Keratinocyte (primary cell): ENCODE measurements around the gene APOM. TPM values are rescaled to one million over a fixed set of nuclear protein-coding genes. Genes with fewer than 3 reads are reported as not detected.

Experiments used
- DNase-seq: peaks from one replicate; pipeline ENCODE4 v3.0.0-alpha.2; 2011; ENCODE audit warnings: low read depth, missing footprints, low spot score
- FAIRE-seq: peaks from 2 replicates; lab custom pipeline; 2011; peaks lifted over from hg19 to GRCh38; lab: Jason Lieb, UNC
- H2AFZ ChIP-seq: 2 replicates; pipeline ENCODE4 v1.6.0; 2012; ENCODE audit warnings: low read length, control low read depth, inconsistent platforms; ENCODE audit not compliant: control insufficient read depth
- H3K27ac ChIP-seq: 2 replicates; pipeline ENCODE4 v1.5.1; 2011; ENCODE audit warnings: low read length; ENCODE audit not compliant: control insufficient read depth, insufficient read depth
- H3K27me3 ChIP-seq: 3 replicates; pipeline ENCODE4 v1.6.0; 2011; ENCODE audit warnings: low read length; ENCODE audit not compliant: control insufficient read depth, insufficient read depth; ENCODE audit errors: extremely low read depth
- H3K36me3 ChIP-seq, 2 experiments: 2 replicates in 1 of 2; 3 replicates in 1 of 2; pipeline ENCODE4 v1.5.1; 2011; ENCODE audit warnings: low read length in 2 of 2, mild to moderate bottlenecking in 1 of 2; ENCODE audit not compliant: control insufficient read depth in 2 of 2, insufficient read depth in 2 of 2; ENCODE audit errors: extremely low read depth in 1 of 2
- H3K4me1 ChIP-seq: 3 replicates; pipeline ENCODE4 v1.5.1; 2011; ENCODE audit warnings: low read length; ENCODE audit not compliant: control insufficient read depth, insufficient read depth; ENCODE audit errors: extremely low read depth
- H3K4me2 ChIP-seq: 3 replicates; pipeline ENCODE4 v1.6.0; 2011; ENCODE audit warnings: low read depth, low read length; ENCODE audit not compliant: control insufficient read depth, insufficient read depth; ENCODE audit errors: extremely low read depth
- H3K4me3 ChIP-seq, 3 experiments: fragments of 200-600 bp in 1 of 3; sonication (generic) in 1 of 3; 2 replicates in 2 of 3; 3 replicates in 1 of 3; pipeline ENCODE4 v1.5.1; 2011 to 2016; ENCODE audit warnings: low read length in 3 of 3, mild to moderate bottlenecking in 3 of 3, control low read depth in 2 of 3, inconsistent platforms in 1 of 3, low read depth in 1 of 3, mixed read lengths in 1 of 3, mixed run types in 1 of 3, moderate library complexity in 1 of 3; ENCODE audit not compliant: control insufficient read depth in 2 of 3, insufficient read depth in 2 of 3; ENCODE audit errors: extremely low read depth in 1 of 3
- H3K79me2 ChIP-seq: 2 replicates; pipeline ENCODE4 v1.6.0; 2012; ENCODE audit warnings: low read length; ENCODE audit not compliant: control insufficient read depth, insufficient read depth
- H3K9ac ChIP-seq: 3 replicates; pipeline ENCODE4 v1.6.0; 2011; ENCODE audit warnings: low read length; ENCODE audit not compliant: control insufficient read depth, insufficient read depth; ENCODE audit errors: extremely low read depth
- H3K9me1 ChIP-seq: 3 replicates; pipeline ENCODE4 v1.6.0; 2011; ENCODE audit warnings: low read length; ENCODE audit not compliant: control insufficient read depth, insufficient read depth; ENCODE audit errors: extremely low read depth
- H3K9me3 ChIP-seq: 2 replicates; pipeline ENCODE4 v1.5.1; 2012; ENCODE audit warnings: low read depth, low read length; ENCODE audit not compliant: control insufficient read depth
- H4K20me1 ChIP-seq: 3 replicates; pipeline ENCODE4 v1.6.0; 2011; ENCODE audit warnings: low read length; ENCODE audit not compliant: control insufficient read depth, insufficient read depth; ENCODE audit errors: extremely low read depth
- CTCF ChIP-seq, 3 experiments: IDR thresholded peaks in 1 of 3; conservative IDR thresholded peaks in 1 of 3; optimal IDR thresholded peaks in 1 of 3; 2 replicates in 2 of 3; 3 replicates in 1 of 3; pipeline versions ENCODE3 to v1.5.1; 2011; ENCODE audit warnings: low read length in 3 of 3, mild to moderate bottlenecking in 3 of 3, moderate library complexity in 2 of 3, control low read depth in 1 of 3, inconsistent platforms in 1 of 3; ENCODE audit not compliant: insufficient read depth in 2 of 3; ENCODE audit errors: extremely low read depth in 1 of 3
- EZH2 ChIP-seq: IDR thresholded peaks from one replicate; pipeline ENCODE4 v1.6.1; 2012; ENCODE audit warnings: inconsistent platforms, mild to moderate bottlenecking, low read length, moderate library complexity
- dilution Hi-C: fragments of 300-500 bp; cut with MboI; formaldehyde crosslinking; loops from one replicate; pipeline ENCODE4 v1.7.0; 2020; ENCODE audit warnings: low sequenced_read_pairs; ENCODE audit not compliant: extremely low pct_ligation_motif_present
- polyA plus RNA-seq, 5 experiments: library from polyadenylated mRNA; depleted of rRNA in 3 of 5; stranded (reverse) in 3 of 5; stranded (forward) in 1 of 5; unstranded in 1 of 5; fragments of >200 nt; gene quantifications; 1 replicate in 1 of 5; 2 replicates in 3 of 5; 3 replicates in 1 of 5; pipeline versions ENCODE4 v1.2.1 to v1.2.3, GENCODE V29; 2011 to 2012; ENCODE audit warnings: missing spikeins in 2 of 5, low read depth in 1 of 5, low replicate concordance in 1 of 5

The APOM gene
- polyA plus RNA-seq, 1 donor (not counting 4 experiments of a cell fraction or from before 2014, with no cell fraction given): 1.4 TPM

- H3K4me1 ChIP-seq: peaks cover 11% of the 10 kb centered on the region
- H3K27ac ChIP-seq: no peak overlapping the region
- no peaks in the 10 kb centered on the region for H3K27me3 ChIP-seq
- H3K36me3 ChIP-seq: peaks cover 0 to 5% of the 10 kb centered on the region in 2 experiments
- H3K4me3 ChIP-seq: peak overlapping the region; percentile 35 to 79 (median 69)
- FAIRE-seq (no peak), DNase-seq (no peak)
- no peaks in the 10 kb centered on the region for H3K79me2 ChIP-seq
- H3K4me2 ChIP-seq: peak overlapping the region; percentile 92
- H3K9me3 ChIP-seq: no peaks in the 10 kb centered on the region
- no peaks in the 10 kb centered on the region for H3K9me1 ChIP-seq
- dilution Hi-C loops: no loop called here
- TF ChIP-seq EZH2 (no peak), CTCF (optimal IDR thresholded peaks at IDR 0.05 in 1 of 3, IDR thresholded peaks at IDR 0.05 in 1 of 3, conservative IDR thresholded peaks at IDR 0.05 in 1 of 3; ENCODE audit: extremely low read depth in 1 of 3, insufficient read depth in 2 of 3, low read length in 3 of 3) (peak in 2 of 3 experiments; percentile 19 to 29)
- H2AFZ ChIP-seq: peak overlapping the region; percentile 84
- H3K9ac ChIP-seq: peak overlapping the region; percentile 49
- no peaks in the 10 kb centered on the region for H4K20me1 ChIP-seq
These were observed 25.5 kb downstream of the APOM start for GRCh38 chr6:31681135-31681671.

- Histone ChIP-seq H3K9me1 (no peaks in the 10 kb centered on the region), H2AFZ (no peak overlapping the region), H3K9me3 (no peaks in the 10 kb centered on the region), H3K4me2 (no peak overlapping the region), H4K20me1 (no peaks in the 10 kb centered on the region), H3K27me3 (no peaks in the 10 kb centered on the region), H3K36me3 (peaks cover 0 to 24% of the 10 kb centered on the region in 2 experiments), H3K79me2 (no peaks in the 10 kb centered on the region), H3K9ac (no peak overlapping the region), H3K27ac (no peak overlapping the region), H3K4me1 (peaks cover 11% of the 10 kb centered on the region), H3K4me3 (no peak overlapping the region)
- dilution Hi-C loops: no loop called here
- TF ChIP-seq EZH2: no peak
- no peak for TF ChIP-seq CTCF (optimal IDR thresholded peaks at IDR 0.05 in 1 of 3, IDR thresholded peaks at IDR 0.05 in 1 of 3, conservative IDR thresholded peaks at IDR 0.05 in 1 of 3; ENCODE audit: extremely low read depth in 1 of 3, insufficient read depth in 2 of 3, low read length in 3 of 3)
- FAIRE-seq: no peak
- DNase-seq: no peak
These were observed 27.9 kb downstream of the APOM start for GRCh38 chr6:31683591-31683990.
